Skeletal muscle satellite cell (primary cell): ENCODE results near the gene RAB34.

Experiments used
- H3K27me3 ChIP-seq: 2 replicates; pipeline ENCODE4 v1.7.0; 2013; ENCODE audit warnings: low read length; ENCODE audit not compliant: control insufficient read depth, insufficient read depth
- H3K36me3 ChIP-seq: 2 replicates; pipeline ENCODE4 v1.7.0; 2013; ENCODE audit warnings: mild to moderate bottlenecking, control low read depth, low read length; ENCODE audit not compliant: insufficient read depth
- H3K4me1 ChIP-seq: 2 replicates; pipeline ENCODE4 v1.7.0; 2013; ENCODE audit warnings: low read length; ENCODE audit not compliant: control insufficient read depth, insufficient read depth
- H3K4me2 ChIP-seq: 2 replicates; pipeline ENCODE4 v1.7.0; 2013; ENCODE audit warnings: mild to moderate bottlenecking, low read length
- H3K4me3 ChIP-seq: 2 replicates; pipeline ENCODE4 v1.7.0; 2013; ENCODE audit warnings: low read length
- H3K9ac ChIP-seq: 2 replicates; pipeline ENCODE4 v1.7.0; 2013; ENCODE audit warnings: mild to moderate bottlenecking, low read depth, low read length, moderate library complexity
- H3K9me3 ChIP-seq: replicated peaks from 2 replicates; pipeline ENCODE4 v1.7.0; 2013; ENCODE audit warnings: mild to moderate bottlenecking, control low read depth, low read length

RAB34 gene

DNA sequence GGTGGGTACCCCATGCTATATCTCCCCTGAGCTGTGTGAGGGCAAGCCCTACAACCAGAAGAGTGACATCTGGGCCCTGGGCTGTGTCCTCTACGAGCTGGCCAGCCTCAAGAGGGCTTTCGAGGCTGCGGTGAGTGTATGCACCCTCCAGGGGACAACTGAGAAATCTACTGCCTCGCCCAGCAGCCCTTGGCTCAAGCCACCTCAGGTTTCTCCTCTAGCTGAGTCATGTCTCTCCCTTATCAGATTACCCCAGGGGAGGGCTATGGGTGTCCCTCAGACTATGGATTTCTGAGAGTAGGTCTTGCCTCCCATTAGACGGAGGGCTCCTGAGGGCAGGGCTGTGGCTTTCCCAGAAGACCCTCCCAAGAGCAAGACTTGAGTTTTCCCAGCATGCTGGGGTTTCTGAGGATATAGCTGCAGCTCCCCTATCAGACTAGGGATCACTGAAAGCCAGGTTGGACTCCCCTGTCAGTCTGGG, 17.6 kb upstream of the RAB34 start:
- Histone ChIP-seq H3K9me3 (peaks cover 1% of the 10 kb centered on the region), H3K4me3 (no peak overlapping the region), H3K36me3 (no peaks in the 10 kb centered on the region), H3K27me3 (no peaks in the 10 kb centered on the region), H3K9ac (no peak overlapping the region), H3K4me1 (peaks cover 6% of the 10 kb centered on the region), H3K4me2 (no peak overlapping the region)

GRCh38 chr17:28734712-28735241, 17.1 kb upstream of the RAB34 start:
- no peak overlapping the region for H3K9ac ChIP-seq
- no peaks in the 10 kb centered on the region for H3K9me3 ChIP-seq
- no peaks in the 10 kb centered on the region for H3K27me3 ChIP-seq
- no peak overlapping the region for H3K4me2 ChIP-seq
- no peaks in the 10 kb centered on the region for H3K36me3 ChIP-seq
- H3K4me1 ChIP-seq: peaks cover 6% of the 10 kb centered on the region
- H3K4me3 ChIP-seq: no peak overlapping the region

GRCh38 chr17:28733346-28733745, 15.7 kb upstream of the RAB34 start:
- no peak overlapping the region for H3K4me3 ChIP-seq
- no peaks in the 10 kb centered on the region for H3K9me3 ChIP-seq
- no peak overlapping the region for H3K9ac ChIP-seq
- H3K27me3 ChIP-seq: no peaks in the 10 kb centered on the region
- no peak overlapping the region for H3K4me2 ChIP-seq
- no peaks in the 10 kb centered on the region for H3K36me3 ChIP-seq
- H3K4me1 ChIP-seq: peaks cover 10% of the 10 kb centered on the region

GRCh38 chr17:28729950-28730330, 12.3 kb upstream of the RAB34 start:
- Histone ChIP-seq H3K27me3 (no peaks in the 10 kb centered on the region), H3K4me1 (peaks cover 18% of the 10 kb centered on the region), H3K4me3 (no peak overlapping the region), H3K4me2 (no peak overlapping the region), H3K36me3 (peaks cover 2% of the 10 kb centered on the region), H3K9ac (no peak overlapping the region), H3K9me3 (no peaks in the 10 kb centered on the region)

- Histone ChIP-seq H3K27me3 (no peaks in the 10 kb centered on the region), H3K4me1 (peaks cover 28% of the 10 kb centered on the region), H3K4me3 (peak within 1 kb of the TSS; percentile 84), H3K36me3 (peaks cover 15% of the 10 kb centered on the region), H3K4me2 (peak within 1 kb of the TSS; percentile 99), H3K9ac (peak within 1 kb of the TSS; percentile 90), H3K9me3 (no peaks in the 10 kb centered on the region)
Observed at GRCh38 chr17:28728364-28729200, 10.9 kb upstream of the RAB34 start, which contains the start of gene NEK8. Gene NEK8 (plus strand): TSS chr17:28728788. CDS start chr17:28728814, 26 bp downstream.

DNA sequence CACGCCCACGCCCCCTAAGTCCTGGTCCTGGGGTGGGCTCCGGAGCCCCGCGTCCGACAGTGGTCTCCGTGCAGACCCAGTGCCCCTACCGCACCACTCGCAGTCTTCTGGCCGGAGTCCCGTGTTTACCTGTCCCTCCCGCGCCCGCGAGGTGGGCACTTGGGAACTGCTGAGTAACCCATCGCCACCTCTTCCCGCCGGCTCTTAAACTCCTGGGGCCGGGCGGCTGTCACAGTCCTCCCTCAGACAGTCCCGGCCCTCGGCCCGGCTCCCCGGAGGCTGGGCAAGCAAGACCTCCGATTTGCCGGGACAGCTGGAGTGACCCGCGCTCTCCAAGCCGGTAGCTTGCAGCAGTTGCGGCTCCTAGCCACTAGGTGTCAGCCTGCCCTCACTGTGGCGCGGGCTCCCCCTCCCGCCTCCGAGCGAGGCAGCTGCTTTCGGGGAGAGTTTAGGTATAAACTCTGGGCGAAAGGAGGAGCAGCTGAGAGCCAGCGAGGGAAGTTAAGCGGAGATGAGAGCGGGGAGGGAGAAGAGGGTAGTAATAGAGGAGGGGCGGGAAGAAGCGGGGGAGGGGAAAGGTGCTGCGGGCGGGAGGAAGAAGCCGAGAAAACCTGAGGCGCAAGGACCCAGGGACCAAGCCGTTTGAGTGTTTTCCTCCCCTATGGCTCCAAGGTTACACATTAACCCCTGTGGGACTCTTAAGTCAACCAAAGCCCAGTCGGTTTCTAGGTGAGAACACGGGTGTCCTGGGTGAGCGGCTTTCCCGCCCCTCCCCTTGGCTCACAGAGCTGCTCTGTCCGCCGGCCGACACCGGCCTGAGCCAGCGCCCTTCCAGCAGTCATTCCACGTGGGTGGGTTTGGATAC, 9.2 kb upstream of the RAB34 start:
- H3K36me3 ChIP-seq: peaks cover 32% of the 10 kb centered on the region
- H3K4me1 ChIP-seq: peaks cover 44% of the 10 kb centered on the region
- H3K9me3 ChIP-seq: no peaks in the 10 kb centered on the region
- peak overlapping the region; percentile 99 for H3K4me2 ChIP-seq
- H3K4me3 ChIP-seq: peak overlapping the region; percentile 74
- H3K9ac ChIP-seq: peak overlapping the region; percentile 71
- H3K27me3 ChIP-seq: no peaks in the 10 kb centered on the region

GRCh38 chr17:28726226-28726626, 8.6 kb upstream of the RAB34 start, which contains the start of gene TLCD1:
Gene TLCD1 (minus strand): TSS chr17:28726233. CDS start chr17:28726097, 136 bp downstream.
- H3K27me3 ChIP-seq: no peaks in the 10 kb centered on the region
- no peaks in the 10 kb centered on the region for H3K9me3 ChIP-seq
- peak within 1 kb of the TSS; percentile 74 for H3K4me3 ChIP-seq
- peak within 1 kb of the TSS; percentile 80 for H3K9ac ChIP-seq
- H3K36me3 ChIP-seq: peaks cover 38% of the 10 kb centered on the region
- H3K4me1 ChIP-seq: peaks cover 51% of the 10 kb centered on the region
- peak within 1 kb of the TSS; percentile 99 for H3K4me2 ChIP-seq

GRCh38 chr17:28725660-28726225, 8.1 kb upstream of the RAB34 start:
- H3K27me3 ChIP-seq: no peaks in the 10 kb centered on the region
- peak overlapping the region; percentile 80 for H3K9ac ChIP-seq
- peaks cover 52% of the 10 kb centered on the region for H3K4me1 ChIP-seq
- peak overlapping the region; percentile 74 for H3K4me3 ChIP-seq
- peaks cover 43% of the 10 kb centered on the region for H3K36me3 ChIP-seq
- H3K9me3 ChIP-seq: no peaks in the 10 kb centered on the region
- H3K4me2 ChIP-seq: peak overlapping the region; percentile 99

DNA sequence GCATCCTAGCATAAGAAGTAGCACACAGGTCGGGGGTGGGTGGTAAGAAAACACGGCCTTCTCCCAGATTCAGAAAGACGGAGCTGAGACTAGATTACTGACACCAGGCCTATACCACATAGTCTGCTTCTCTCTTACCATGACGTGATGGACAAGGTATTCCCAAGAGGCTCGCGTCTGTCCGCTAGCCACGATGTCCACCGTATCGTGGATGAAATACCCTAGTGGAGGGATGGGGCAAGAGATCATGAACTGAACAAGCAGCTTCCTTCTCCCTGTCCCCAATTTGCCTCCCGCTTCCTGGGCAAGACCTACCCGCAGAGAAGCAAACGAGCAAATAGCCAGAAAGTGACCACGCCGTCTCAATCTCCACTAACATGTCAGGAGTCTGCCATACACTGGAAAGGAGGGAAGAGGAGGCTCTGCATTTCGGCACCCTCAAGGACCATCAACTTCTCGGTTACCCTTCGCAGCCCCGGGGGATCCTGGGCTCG, 7.5 kb upstream of the RAB34 start:
- H3K4me2 ChIP-seq: peak overlapping the region; percentile 99
- peak overlapping the region; percentile 74 for H3K4me3 ChIP-seq
- peaks cover 44% of the 10 kb centered on the region for H3K36me3 ChIP-seq
- no peaks in the 10 kb centered on the region for H3K9me3 ChIP-seq
- no peaks in the 10 kb centered on the region for H3K27me3 ChIP-seq
- peak overlapping the region; percentile 80 for H3K9ac ChIP-seq
- H3K4me1 ChIP-seq: peaks cover 52% of the 10 kb centered on the region

- H3K4me3 ChIP-seq: peak overlapping the region; percentile 74
- peak overlapping the region; percentile 80 for H3K9ac ChIP-seq
- peak overlapping the region; percentile 99 for H3K4me2 ChIP-seq
- H3K36me3 ChIP-seq: peaks cover 44% of the 10 kb centered on the region
- H3K4me1 ChIP-seq: peaks cover 52% of the 10 kb centered on the region
- no peaks in the 10 kb centered on the region for H3K9me3 ChIP-seq
- H3K27me3 ChIP-seq: no peaks in the 10 kb centered on the region
Observed at GRCh38 chr17:28724500-28725165, 7.0 kb upstream of the RAB34 start.
